GM23338 (cell line): Measurements from ENCODE around the gene SBSN.

Source experiments
- CREB1 ChIP-seq: fragments of 250-450 bp; sonication (Bioruptor Pico); IDR thresholded peaks from 2 replicates; pipeline ENCODE4 v1.5.0; 2020; ENCODE audit warnings: low read depth, mild to moderate bottlenecking, moderate library complexity
- EZH2 ChIP-seq: fragments of 200-600 bp; sonication (generic); IDR thresholded peaks from one replicate; pipeline ENCODE4 v1.8.0; 2017; ENCODE audit warnings: antibody characterized with exemption, mild to moderate bottlenecking, low read depth; ENCODE audit not compliant: unreplicated experiment
- EZH2phosphoT487 ChIP-seq: fragments of 200-600 bp; sonication (generic); IDR thresholded peaks from one replicate; pipeline ENCODE4 v1.8.1; 2018; ENCODE audit warnings: antibody characterized with exemption; ENCODE audit not compliant: unreplicated experiment
- JUNB ChIP-seq: IDR thresholded peaks from one replicate; pipeline ENCODE4 v1.6.1; 2016; ENCODE audit warnings: antibody characterized with exemption; ENCODE audit not compliant: unreplicated experiment
- NANOG ChIP-seq: IDR thresholded peaks from 2 replicates; pipeline ENCODE4 v1.6.1; 2016; ENCODE audit warnings: antibody characterized with exemption, borderline replicate concordance
- POLR2AphosphoS5 ChIP-seq: IDR thresholded peaks from 2 replicates; pipeline ENCODE4 v1.6.1; 2016; ENCODE audit warnings: antibody characterized with exemption, low read depth
- STAT1 ChIP-seq: IDR thresholded peaks from one replicate; pipeline ENCODE4 v1.6.1; 2016; ENCODE audit warnings: antibody characterized with exemption; ENCODE audit not compliant: unreplicated experiment
- ZNF114 ChIP-seq: fragments of 250-450 bp; sonication (Bioruptor Pico); IDR thresholded peaks from 2 replicates; pipeline ENCODE4 v1.5.0; 2020; ENCODE audit warnings: mild to moderate bottlenecking, moderate library complexity
- ZNF331 ChIP-seq: fragments of 250-450 bp; sonication (Bioruptor Pico); IDR thresholded peaks from 2 replicates; pipeline ENCODE4 v1.5.0; 2020; ENCODE audit warnings: low read depth, mild to moderate bottlenecking, moderate library complexity
- TF ChIP-seq, protein P1 (sequence below), 2 experiments: fragments of 200-600 bp in 1 of 2; sonication (generic) in 1 of 2; conservative IDR thresholded peaks; 2 replicates each; pipeline versions ENCODE4 v1.5.1 to v1.6.1; 2016 to 2017; ENCODE audit warnings: antibody characterized with exemption in 2 of 2, low read depth in 2 of 2, mild to moderate bottlenecking in 2 of 2, moderate library complexity in 1 of 2
- TF ChIP-seq, protein P2 (sequence below): IDR thresholded peaks from 2 replicates; pipeline ENCODE4 v1.6.1; 2016; ENCODE audit warnings: antibody characterized with exemption
- TF ChIP-seq, protein P3 (sequence below): IDR thresholded peaks from one replicate; pipeline ENCODE4 v1.6.1; 2018; ENCODE audit warnings: antibody characterized with exemption; ENCODE audit not compliant: unreplicated experiment
- TF ChIP-seq, protein P4 (sequence below): fragments of 250-450 bp; sonication (Bioruptor Pico); IDR thresholded peaks from 2 replicates; pipeline ENCODE4 v1.5.0; 2020; ENCODE audit warnings: mild to moderate bottlenecking, moderate library complexity

DNA sequence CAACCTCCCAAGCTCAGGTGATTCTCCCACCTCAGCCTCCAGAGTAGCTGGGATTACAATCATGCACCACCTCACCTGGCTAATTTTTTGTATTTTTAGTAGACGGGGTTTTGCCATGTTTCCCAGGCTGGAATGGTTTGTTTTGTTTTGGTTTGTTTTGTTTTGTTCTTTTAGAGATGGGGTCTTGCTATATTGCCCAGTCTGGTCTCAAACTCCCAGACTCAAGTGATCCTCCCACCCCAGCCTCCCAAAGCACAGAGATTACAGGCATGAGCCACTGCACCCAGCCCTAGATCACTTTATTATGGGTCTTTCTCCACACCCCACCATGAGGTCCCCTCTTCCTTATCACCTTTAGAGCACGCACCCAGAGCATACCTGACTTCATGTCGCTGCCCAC, 29.9 kb downstream of the SBSN start:
- TF ChIP-seq, protein P1, sequence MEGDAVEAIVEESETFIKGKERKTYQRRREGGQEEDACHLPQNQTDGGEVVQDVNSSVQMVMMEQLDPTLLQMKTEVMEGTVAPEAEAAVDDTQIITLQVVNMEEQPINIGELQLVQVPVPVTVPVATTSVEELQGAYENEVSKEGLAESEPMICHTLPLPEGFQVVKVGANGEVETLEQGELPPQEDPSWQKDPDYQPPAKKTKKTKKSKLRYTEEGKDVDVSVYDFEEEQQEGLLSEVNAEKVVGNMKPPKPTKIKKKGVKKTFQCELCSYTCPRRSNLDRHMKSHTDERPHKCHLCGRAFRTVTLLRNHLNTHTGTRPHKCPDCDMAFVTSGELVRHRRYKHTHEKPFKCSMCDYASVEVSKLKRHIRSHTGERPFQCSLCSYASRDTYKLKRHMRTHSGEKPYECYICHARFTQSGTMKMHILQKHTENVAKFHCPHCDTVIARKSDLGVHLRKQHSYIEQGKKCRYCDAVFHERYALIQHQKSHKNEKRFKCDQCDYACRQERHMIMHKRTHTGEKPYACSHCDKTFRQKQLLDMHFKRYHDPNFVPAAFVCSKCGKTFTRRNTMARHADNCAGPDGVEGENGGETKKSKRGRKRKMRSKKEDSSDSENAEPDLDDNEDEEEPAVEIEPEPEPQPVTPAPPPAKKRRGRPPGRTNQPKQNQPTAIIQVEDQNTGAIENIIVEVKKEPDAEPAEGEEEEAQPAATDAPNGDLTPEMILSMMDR (conservative IDR thresholded peaks at IDR 0.05; ENCODE audit: low read depth in 2 of 2): no peak
- TF ChIP-seq, protein P2, sequence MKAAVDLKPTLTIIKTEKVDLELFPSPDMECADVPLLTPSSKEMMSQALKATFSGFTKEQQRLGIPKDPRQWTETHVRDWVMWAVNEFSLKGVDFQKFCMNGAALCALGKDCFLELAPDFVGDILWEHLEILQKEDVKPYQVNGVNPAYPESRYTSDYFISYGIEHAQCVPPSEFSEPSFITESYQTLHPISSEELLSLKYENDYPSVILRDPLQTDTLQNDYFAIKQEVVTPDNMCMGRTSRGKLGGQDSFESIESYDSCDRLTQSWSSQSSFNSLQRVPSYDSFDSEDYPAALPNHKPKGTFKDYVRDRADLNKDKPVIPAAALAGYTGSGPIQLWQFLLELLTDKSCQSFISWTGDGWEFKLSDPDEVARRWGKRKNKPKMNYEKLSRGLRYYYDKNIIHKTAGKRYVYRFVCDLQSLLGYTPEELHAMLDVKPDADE: no peak
- TF ChIP-seq EZH2: no peak
- TF ChIP-seq POLR2AphosphoS5: no peak
- TF ChIP-seq, protein P3, sequence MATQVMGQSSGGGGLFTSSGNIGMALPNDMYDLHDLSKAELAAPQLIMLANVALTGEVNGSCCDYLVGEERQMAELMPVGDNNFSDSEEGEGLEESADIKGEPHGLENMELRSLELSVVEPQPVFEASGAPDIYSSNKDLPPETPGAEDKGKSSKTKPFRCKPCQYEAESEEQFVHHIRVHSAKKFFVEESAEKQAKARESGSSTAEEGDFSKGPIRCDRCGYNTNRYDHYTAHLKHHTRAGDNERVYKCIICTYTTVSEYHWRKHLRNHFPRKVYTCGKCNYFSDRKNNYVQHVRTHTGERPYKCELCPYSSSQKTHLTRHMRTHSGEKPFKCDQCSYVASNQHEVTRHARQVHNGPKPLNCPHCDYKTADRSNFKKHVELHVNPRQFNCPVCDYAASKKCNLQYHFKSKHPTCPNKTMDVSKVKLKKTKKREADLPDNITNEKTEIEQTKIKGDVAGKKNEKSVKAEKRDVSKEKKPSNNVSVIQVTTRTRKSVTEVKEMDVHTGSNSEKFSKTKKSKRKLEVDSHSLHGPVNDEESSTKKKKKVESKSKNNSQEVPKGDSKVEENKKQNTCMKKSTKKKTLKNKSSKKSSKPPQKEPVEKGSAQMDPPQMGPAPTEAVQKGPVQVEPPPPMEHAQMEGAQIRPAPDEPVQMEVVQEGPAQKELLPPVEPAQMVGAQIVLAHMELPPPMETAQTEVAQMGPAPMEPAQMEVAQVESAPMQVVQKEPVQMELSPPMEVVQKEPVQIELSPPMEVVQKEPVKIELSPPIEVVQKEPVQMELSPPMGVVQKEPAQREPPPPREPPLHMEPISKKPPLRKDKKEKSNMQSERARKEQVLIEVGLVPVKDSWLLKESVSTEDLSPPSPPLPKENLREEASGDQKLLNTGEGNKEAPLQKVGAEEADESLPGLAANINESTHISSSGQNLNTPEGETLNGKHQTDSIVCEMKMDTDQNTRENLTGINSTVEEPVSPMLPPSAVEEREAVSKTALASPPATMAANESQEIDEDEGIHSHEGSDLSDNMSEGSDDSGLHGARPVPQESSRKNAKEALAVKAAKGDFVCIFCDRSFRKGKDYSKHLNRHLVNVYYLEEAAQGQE: no peak
- no peak for TF ChIP-seq CREB1 (CRISPR knock-in tag)
- TF ChIP-seq, protein P4, sequence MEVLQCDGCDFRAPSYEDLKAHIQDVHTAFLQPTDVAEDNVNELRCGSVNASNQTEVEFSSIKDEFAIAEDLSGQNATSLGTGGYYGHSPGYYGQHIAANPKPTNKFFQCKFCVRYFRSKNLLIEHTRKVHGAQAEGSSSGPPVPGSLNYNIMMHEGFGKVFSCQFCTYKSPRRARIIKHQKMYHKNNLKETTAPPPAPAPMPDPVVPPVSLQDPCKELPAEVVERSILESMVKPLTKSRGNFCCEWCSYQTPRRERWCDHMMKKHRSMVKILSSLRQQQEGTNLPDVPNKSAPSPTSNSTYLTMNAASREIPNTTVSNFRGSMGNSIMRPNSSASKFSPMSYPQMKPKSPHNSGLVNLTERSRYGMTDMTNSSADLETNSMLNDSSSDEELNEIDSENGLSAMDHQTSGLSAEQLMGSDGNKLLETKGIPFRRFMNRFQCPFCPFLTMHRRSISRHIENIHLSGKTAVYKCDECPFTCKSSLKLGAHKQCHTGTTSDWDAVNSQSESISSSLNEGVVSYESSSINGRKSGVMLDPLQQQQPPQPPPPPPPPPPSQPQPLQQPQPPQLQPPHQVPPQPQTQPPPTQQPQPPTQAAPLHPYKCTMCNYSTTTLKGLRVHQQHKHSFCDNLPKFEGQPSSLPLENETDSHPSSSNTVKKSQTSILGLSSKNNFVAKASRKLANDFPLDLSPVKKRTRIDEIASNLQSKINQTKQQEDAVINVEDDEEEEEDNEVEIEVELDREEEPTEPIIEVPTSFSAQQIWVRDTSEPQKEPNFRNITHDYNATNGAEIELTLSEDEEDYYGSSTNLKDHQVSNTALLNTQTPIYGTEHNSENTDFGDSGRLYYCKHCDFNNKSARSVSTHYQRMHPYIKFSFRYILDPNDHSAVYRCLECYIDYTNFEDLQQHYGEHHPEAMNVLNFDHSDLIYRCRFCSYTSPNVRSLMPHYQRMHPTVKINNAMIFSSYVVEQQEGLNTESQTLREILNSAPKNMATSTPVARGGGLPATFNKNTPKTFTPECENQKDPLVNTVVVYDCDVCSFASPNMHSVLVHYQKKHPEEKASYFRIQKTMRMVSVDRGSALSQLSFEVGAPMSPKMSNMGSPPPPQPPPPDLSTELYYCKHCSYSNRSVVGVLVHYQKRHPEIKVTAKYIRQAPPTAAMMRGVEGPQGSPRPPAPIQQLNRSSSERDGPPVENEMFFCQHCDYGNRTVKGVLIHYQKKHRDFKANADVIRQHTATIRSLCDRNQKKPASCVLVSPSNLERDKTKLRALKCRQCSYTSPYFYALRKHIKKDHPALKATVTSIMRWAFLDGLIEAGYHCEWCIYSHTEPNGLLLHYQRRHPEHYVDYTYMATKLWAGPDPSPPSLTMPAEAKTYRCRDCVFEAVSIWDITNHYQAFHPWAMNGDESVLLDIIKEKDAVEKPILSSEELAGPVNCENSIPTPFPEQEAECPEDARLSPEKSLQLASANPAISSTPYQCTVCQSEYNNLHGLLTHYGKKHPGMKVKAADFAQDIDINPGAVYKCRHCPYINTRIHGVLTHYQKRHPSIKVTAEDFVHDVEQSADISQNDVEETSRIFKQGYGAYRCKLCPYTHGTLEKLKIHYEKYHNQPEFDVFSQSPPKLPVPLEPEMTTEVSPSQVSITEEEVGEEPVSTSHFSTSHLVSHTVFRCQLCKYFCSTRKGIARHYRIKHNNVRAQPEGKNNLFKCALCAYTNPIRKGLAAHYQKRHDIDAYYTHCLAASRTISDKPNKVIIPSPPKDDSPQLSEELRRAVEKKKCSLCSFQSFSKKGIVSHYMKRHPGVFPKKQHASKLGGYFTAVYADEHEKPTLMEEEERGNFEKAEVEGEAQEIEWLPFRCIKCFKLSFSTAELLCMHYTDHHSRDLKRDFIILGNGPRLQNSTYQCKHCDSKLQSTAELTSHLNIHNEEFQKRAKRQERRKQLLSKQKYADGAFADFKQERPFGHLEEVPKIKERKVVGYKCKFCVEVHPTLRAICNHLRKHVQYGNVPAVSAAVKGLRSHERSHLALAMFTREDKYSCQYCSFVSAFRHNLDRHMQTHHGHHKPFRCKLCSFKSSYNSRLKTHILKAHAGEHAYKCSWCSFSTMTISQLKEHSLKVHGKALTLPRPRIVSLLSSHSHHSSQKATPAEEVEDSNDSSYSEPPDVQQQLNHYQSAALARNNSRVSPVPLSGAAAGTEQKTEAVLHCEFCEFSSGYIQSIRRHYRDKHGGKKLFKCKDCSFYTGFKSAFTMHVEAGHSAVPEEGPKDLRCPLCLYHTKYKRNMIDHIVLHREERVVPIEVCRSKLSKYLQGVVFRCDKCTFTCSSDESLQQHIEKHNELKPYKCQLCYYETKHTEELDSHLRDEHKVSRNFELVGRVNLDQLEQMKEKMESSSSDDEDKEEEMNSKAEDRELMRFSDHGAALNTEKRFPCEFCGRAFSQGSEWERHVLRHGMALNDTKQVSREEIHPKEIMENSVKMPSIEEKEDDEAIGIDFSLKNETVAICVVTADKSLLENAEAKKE (CRISPR knock-in tag): no peak
- no peak for TF ChIP-seq EZH2phosphoT487
- TF ChIP-seq JUNB: no peak
- no peak for TF ChIP-seq NANOG
- TF ChIP-seq ZNF331 (CRISPR knock-in tag): no peak
- TF ChIP-seq STAT1: no peak
- no peak for TF ChIP-seq ZNF114 (CRISPR knock-in tag)
